ENCODE data around the gene ANKHD1. TPM values are rescaled to one million over a fixed set of nuclear protein-coding genes. Genes with fewer than 3 reads are reported as not detected.

Gene ANKHD1
- total and polyA plus RNA-seq, 9 of the 15 experiments (the other 6 are each of a cell fraction or from before 2014, with no cell fraction given), result 38.9 to 138 (median 78.7) TPM

- FAIRE-seq, result peak; percentile 74
- peak; percentile 16; the same call in 1 of the 2 replicates for TF ChIP-seq ZNF589 (CRISPR knock-in tag; IDR thresholded peaks at IDR 0.05; ENCODE audit: low read depth)
- TF ChIP-seq ZNF584 (CRISPR knock-in tag; IDR thresholded peaks at IDR 0.05; ENCODE audit: low read depth), result 0 out of 2 replicates have a peak, but pooled peaks have one; percentile 48
- no peak for TF ChIP-seq SREBF2 (CRISPR knock-in tag; IDR thresholded peaks at IDR 0.05)
- peak; percentile 91 for TF ChIP-seq CXXC5 (CRISPR knock-in tag; IDR thresholded peaks at IDR 0.05)
- TF ChIP-seq ARID2 (IDR thresholded peaks at IDR 0.05), result no peak
- TF ChIP-seq PBX2 (CRISPR knock-in tag; IDR thresholded peaks at IDR 0.05; ENCODE audit: low read depth), result no peak
- no peak for TF ChIP-seq PBX2 (tag; conservative IDR thresholded peaks at IDR 0.05; ENCODE audit: low read depth)
- no peak for TF ChIP-seq HDAC8 (tag; IDR thresholded peaks at IDR 0.05)
- no peak for TF ChIP-seq ID3 (CRISPR knock-in tag; IDR thresholded peaks at IDR 0.05)
- TF ChIP-seq ID3 (tag; IDR thresholded peaks at IDR 0.05), result 0 out of 2 replicates have a peak, but pooled peaks have one; percentile 27
- TF ChIP-seq NCOR1 (IDR thresholded peaks at IDR 0.05), result 0 out of 2 replicates have a peak, but pooled peaks have one; percentile 19
- peak; percentile 92 for TF ChIP-seq TFAP4 (CRISPR knock-in tag; IDR thresholded peaks at IDR 0.05; ENCODE audit: borderline replicate concordance)
- TF ChIP-seq, protein P1, sequence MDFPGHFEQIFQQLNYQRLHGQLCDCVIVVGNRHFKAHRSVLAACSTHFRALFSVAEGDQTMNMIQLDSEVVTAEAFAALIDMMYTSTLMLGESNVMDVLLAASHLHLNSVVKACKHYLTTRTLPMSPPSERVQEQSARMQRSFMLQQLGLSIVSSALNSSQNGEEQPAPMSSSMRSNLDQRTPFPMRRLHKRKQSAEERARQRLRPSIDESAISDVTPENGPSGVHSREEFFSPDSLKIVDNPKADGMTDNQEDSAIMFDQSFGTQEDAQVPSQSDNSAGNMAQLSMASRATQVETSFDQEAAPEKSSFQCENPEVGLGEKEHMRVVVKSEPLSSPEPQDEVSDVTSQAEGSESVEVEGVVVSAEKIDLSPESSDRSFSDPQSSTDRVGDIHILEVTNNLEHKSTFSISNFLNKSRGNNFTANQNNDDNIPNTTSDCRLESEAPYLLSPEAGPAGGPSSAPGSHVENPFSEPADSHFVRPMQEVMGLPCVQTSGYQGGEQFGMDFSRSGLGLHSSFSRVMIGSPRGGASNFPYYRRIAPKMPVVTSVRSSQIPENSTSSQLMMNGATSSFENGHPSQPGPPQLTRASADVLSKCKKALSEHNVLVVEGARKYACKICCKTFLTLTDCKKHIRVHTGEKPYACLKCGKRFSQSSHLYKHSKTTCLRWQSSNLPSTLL (IDR thresholded peaks at IDR 0.05), result no peak
- peak; percentile 99 for TF ChIP-seq RBFOX2 (IDR thresholded peaks at IDR 0.05; ENCODE audit: low read depth, low read length)
- TF ChIP-seq MAX (CRISPR knock-in tag; IDR thresholded peaks at IDR 0.05), result peak; percentile 60
Observed at GRCh38 chr5:140557136-140557805, 155.6 kb downstream of the ANKHD1 start, which contains the start of gene SRA1. SRA1 (minus strand) TSS chr5:140557473; CDS start chr5:140557452, 21 bp downstream.

More at GRCh38 chr5:140557136-140557805, 155.6 kb downstream of the ANKHD1 start, which contains the start of gene SRA1:
- ChIA-PET CTCF (ENCODE audit: low intra/inter-chr PET ratio) (no interaction called here), POLR2A (interaction anchor here (0.6 to 4.2 kb wide), 11 partner anchors 9 to 340 kb away, joined by 3 to 56 read pairs (median 4); partner anchors contain the start of genes ANKHD1, EIF4EBP3, HARS1 and HARS2)
- in situ Hi-C loops (cut with MboI) (no loop called here), intact Hi-C loops (cut with micrococcal nuclease) (loop anchor here (2.0 to 10.0 kb wide), 5 partner anchors 82 to 382 kb away; partner anchors contain the start of genes ANKHD1, CYSTM1 and TMCO6)
- ATAC-seq, result peak; percentile 94
- WGBS (ENCODE audit: insufficient coverage, low coverage, missing lambda C conversion rate), result 0% methylated on average over 34 of the region's 46 CpGs
- Histone ChIP-seq H3K4me3 (peak within 1 kb of the TSS; percentile 77), H3K27me3 (ENCODE audit: control insufficient read depth in 2 of 2, insufficient read depth in 2 of 2, low read length in 2 of 2) (no peaks in the 10 kb centered on the region), H3K9me1 (ENCODE audit: control insufficient read depth, insufficient read depth, low read length) (no peaks in the 10 kb centered on the region), H3K4me2 (ENCODE audit: insufficient read depth, low read length) (peak within 1 kb of the TSS; percentile 91), H4K20me1 (replicated peaks; ENCODE audit: control insufficient read depth, insufficient read depth, low read length) (0 out of 2 replicates have a peak, but pooled peaks cover 5% of the 10 kb centered on the region), H3K27ac (ENCODE audit: extremely low read depth, low read depth, low read length) (peak within 1 kb of the TSS; percentile 86), H2AFZ (ENCODE audit: low read depth, low read length) (peak within 1 kb of the TSS; percentile 77), H3K79me2 (ENCODE audit: control insufficient read depth, insufficient read depth, low read length) (peaks cover 49% of the 10 kb centered on the region), H3K4me1 (replicated peaks in 1 of 2; ENCODE audit: control insufficient read depth in 2 of 2, insufficient read depth in 2 of 2, low read length in 2 of 2) (peaks cover 23 to 27% of the 10 kb centered on the region in 2 experiments), H3K9me3 (replicated peaks; ENCODE audit: control insufficient read depth, insufficient read depth, low read depth, low read length) (no peaks in the 10 kb centered on the region), H3K36me3 (ENCODE audit: control insufficient read depth, insufficient read depth, low read length) (peaks cover 35% of the 10 kb centered on the region; the same call in 2 of the 3 replicates), H3K9ac (ENCODE audit: insufficient read depth in 1 of 2, low read depth in 2 of 2, low read length in 2 of 2) (peak within 1 kb of the TSS; percentile 87 to 97)
- no TSS peak for BruUV-seq (replicated peaks)
- DNase-seq (ENCODE audit: extremely low read depth in 1 of 4, low spot score in 3 of 4), result peak; percentile 83 to 95 (median 91)
